PC-9 (cell line): Measurements from ENCODE around the gene APLF.

Source experiments
- EZH2 ChIP-seq: fragments of 200-600 bp; sonication (generic); IDR thresholded peaks from 2 replicates; pipeline ENCODE4 v1.8.0; 2017; ENCODE audit warnings: antibody characterized with exemption, low read depth
- TF ChIP-seq, protein P1 (sequence below): fragments of 200-600 bp; sonication (generic); conservative IDR thresholded peaks from 2 replicates; pipeline ENCODE4 v1.6.1; 2017; ENCODE audit warnings: mixed run types, antibody characterized with exemption, mild to moderate bottlenecking, moderate library complexity

DNA sequence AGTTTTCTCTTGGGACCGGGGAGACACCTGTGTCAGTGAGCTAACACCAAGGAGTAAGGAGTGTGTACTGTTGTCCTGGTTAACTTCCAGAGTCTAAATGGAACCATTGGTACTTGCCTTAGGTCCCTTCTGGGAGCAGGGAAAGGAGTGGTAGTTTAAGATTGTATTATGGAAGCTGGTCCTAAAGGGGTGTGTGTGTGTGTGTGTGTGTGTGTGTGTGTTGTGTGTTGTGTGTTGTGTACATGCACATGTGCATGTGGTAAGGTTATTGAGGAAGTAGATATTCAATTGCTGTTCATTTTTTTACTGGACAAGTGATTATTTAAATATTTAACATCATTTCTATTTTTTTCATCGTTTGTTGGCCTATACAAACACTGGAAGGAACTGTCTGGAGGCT is 1.4 kb downstream of the APLF start:
- TF ChIP-seq, protein P1, sequence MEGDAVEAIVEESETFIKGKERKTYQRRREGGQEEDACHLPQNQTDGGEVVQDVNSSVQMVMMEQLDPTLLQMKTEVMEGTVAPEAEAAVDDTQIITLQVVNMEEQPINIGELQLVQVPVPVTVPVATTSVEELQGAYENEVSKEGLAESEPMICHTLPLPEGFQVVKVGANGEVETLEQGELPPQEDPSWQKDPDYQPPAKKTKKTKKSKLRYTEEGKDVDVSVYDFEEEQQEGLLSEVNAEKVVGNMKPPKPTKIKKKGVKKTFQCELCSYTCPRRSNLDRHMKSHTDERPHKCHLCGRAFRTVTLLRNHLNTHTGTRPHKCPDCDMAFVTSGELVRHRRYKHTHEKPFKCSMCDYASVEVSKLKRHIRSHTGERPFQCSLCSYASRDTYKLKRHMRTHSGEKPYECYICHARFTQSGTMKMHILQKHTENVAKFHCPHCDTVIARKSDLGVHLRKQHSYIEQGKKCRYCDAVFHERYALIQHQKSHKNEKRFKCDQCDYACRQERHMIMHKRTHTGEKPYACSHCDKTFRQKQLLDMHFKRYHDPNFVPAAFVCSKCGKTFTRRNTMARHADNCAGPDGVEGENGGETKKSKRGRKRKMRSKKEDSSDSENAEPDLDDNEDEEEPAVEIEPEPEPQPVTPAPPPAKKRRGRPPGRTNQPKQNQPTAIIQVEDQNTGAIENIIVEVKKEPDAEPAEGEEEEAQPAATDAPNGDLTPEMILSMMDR = no peak
- TF ChIP-seq EZH2 = no peak
